ENCODE results near the gene NTRK1.

DNA sequence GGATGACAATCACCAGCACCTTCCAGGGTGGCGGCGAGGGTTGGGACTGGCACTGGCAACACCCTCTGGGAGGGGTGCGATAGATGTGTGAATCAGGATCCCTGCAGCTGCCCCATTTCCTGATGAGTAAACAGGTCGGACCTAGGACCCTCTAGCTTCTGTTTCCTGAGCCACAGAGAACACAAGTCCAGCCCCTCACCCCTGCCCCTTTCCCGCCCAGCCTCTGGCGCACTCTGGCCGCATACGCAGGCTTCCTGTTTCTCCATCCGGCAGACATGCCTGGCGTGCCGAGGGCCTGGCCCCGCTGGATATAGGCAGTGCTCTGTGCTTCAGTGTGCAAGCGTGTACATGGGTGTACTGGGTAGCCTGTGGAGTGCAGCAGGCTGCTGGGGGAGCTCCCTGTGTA is 37.5 kb downstream of the NTRK1 start:
- TF ChIP-seq YY1 (IDR thresholded peaks at IDR 0.05; ENCODE audit: insufficient read depth, insufficient read length): no peak
- no peak for TF ChIP-seq SUZ12 (IDR thresholded peaks at IDR 0.05; ENCODE audit: extremely low read depth, insufficient read depth, insufficient read length)

All from NT2/D1 (cell line).